Measurements from ENCODE around the gene FAM210A. TPM values are rescaled to one million over a fixed set of nuclear protein-coding genes. Genes with fewer than 3 reads are reported as not detected.

The FAM210A gene
- total RNA-seq, 1 donor from 2014 or later, result 27.7 TPM

DNA sequence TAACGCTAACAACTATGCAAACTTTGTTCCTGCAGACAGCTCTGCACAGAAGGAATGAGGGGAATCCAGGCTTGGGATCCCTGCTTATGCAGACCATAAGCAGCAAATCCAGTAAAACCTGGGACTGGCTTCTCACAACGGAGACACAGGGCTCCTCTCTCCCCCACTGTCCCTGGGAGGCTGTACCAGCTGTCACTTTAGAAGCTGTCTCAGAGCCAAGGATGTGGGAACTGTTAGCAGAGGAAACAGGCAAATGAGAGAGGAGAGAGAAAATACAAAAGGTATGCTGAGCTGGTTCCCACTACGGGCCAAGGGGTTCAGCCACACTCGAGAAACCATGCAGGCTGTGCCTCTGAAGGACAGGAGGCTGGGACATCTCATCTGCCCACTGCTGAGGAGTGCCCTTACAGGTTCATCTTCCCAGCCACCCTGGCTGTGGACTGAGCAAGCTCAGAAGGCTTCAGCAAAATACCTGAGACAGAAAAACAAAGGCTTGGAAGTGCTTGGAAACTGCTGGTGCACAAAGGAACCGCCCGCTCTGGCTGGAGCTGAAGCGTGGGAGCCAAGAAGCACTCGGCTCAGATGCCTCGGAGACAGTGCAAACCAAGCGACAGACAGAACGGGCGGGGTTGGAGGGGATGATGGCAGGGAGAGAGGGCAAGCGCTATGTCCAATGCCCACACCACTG is 72.5 kb downstream of the FAM210A start:
- intact Hi-C loops (cut with micrococcal nuclease), result no loop called here

GRCh38 chr18:13649397-13650390 is 76.7 kb downstream of the FAM210A start:
- DNase-seq (ENCODE audit: low spot score), result no peak
- H3K4me3 Mint-ChIP-seq, result no peak overlapping the region
- no peaks in the 10 kb centered on the region for H3K4me1 Mint-ChIP-seq (ENCODE audit: low read depth)
- intact Hi-C loops (cut with micrococcal nuclease), result no loop called here
- no peaks in the 10 kb centered on the region for H3K9me3 Mint-ChIP-seq
- no peaks in the 10 kb centered on the region for H3K27me3 Mint-ChIP-seq (ENCODE audit: insufficient read depth)
- H3K27ac Mint-ChIP-seq, result no peak overlapping the region
- H3K36me3 Mint-ChIP-seq (ENCODE audit: low read depth), result peaks cover 8% of the 10 kb centered on the region

More for the DNA sequence above, 72.5 kb downstream of the FAM210A start:
- Mint-ChIP-seq H3K36me3 (ENCODE audit: low read depth) (peaks cover under 1% of the 10 kb centered on the region), H3K9me3 (no peaks in the 10 kb centered on the region), H3K27me3 (ENCODE audit: insufficient read depth) (no peaks in the 10 kb centered on the region), H3K27ac (no peak overlapping the region), H3K4me3 (no peak overlapping the region), H3K4me1 (ENCODE audit: low read depth) (no peaks in the 10 kb centered on the region)
- DNase-seq (ENCODE audit: low spot score), result no peak

DNA sequence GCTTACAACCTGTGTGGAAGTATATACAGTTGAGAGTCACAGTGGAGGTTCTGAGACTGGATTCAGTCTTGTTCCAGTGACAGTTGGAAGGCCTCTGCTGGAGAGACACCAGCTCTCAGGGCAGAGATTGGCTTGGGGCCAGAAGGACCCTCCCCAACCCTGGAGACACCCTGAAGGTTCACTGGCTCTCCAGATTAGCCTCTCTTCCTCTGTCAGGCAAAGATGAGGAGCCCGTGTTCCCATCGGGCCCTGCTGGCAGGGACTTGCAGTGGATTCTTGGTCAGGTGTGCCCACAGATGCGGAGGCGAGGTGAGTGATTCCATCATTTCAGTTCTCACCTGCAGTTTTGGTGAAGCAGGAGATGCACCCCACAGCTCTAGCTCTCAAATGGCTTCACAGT is 78.6 kb downstream of the FAM210A start:
- H3K9me3 Mint-ChIP-seq, result no peaks in the 10 kb centered on the region
- no peak for DNase-seq (ENCODE audit: low spot score)
- no peaks in the 10 kb centered on the region for H3K4me1 Mint-ChIP-seq (ENCODE audit: low read depth)
- H3K4me3 Mint-ChIP-seq, result no peak overlapping the region
- H3K27me3 Mint-ChIP-seq (ENCODE audit: insufficient read depth), result no peaks in the 10 kb centered on the region
- H3K36me3 Mint-ChIP-seq (ENCODE audit: low read depth), result peaks cover 8% of the 10 kb centered on the region
- intact Hi-C loops (cut with micrococcal nuclease), result no loop called here
- no peak overlapping the region for H3K27ac Mint-ChIP-seq

- DNase-seq (ENCODE audit: low spot score), result no peak
- H3K27me3 Mint-ChIP-seq (ENCODE audit: insufficient read depth), result no peaks in the 10 kb centered on the region
- H3K4me1 Mint-ChIP-seq (ENCODE audit: low read depth), result no peaks in the 10 kb centered on the region
- H3K4me3 Mint-ChIP-seq, result no peak overlapping the region
- H3K9me3 Mint-ChIP-seq, result no peaks in the 10 kb centered on the region
- no peak overlapping the region for H3K27ac Mint-ChIP-seq
- peaks cover 8% of the 10 kb centered on the region for H3K36me3 Mint-ChIP-seq (ENCODE audit: low read depth)
- intact Hi-C loops (cut with micrococcal nuclease), result no loop called here
Measured at GRCh38 chr18:13646633-13647032, 79.7 kb downstream of the FAM210A start.

DNA sequence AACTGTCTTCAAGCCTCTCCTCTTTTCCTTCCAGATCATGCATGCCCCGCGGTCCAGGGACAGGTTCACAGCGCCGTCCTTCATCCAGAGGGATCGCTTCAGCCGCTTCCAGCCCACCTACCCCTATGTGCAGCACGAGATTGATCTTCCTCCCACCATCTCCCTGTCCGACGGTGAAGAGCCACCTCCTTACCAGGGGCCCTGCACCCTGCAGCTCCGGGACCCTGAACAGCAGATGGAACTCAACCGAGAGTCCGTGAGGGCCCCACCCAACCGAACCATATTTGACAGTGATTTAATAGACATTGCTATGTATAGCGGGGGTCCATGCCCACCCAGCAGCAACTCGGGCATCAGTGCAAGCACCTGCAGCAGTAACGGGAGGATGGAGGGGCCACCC is 81.3 kb downstream of the FAM210A start:
- intact Hi-C loops (cut with micrococcal nuclease), result no loop called here
- H3K36me3 Mint-ChIP-seq (ENCODE audit: low read depth), result peaks cover 8% of the 10 kb centered on the region
- H3K27ac Mint-ChIP-seq, result no peak overlapping the region
- no peak for DNase-seq (ENCODE audit: low spot score)
- H3K4me1 Mint-ChIP-seq (ENCODE audit: low read depth), result no peaks in the 10 kb centered on the region
- H3K9me3 Mint-ChIP-seq, result no peaks in the 10 kb centered on the region
- no peak overlapping the region for H3K4me3 Mint-ChIP-seq
- no peaks in the 10 kb centered on the region for H3K27me3 Mint-ChIP-seq (ENCODE audit: insufficient read depth)

- Mint-ChIP-seq H3K27ac (no peak overlapping the region), H3K27me3 (ENCODE audit: insufficient read depth) (no peaks in the 10 kb centered on the region)
- no peak for DNase-seq (ENCODE audit: low spot score)
Measured at GRCh38 chr18:13643261-13643751, 83.1 kb downstream of the FAM210A start.

DNA sequence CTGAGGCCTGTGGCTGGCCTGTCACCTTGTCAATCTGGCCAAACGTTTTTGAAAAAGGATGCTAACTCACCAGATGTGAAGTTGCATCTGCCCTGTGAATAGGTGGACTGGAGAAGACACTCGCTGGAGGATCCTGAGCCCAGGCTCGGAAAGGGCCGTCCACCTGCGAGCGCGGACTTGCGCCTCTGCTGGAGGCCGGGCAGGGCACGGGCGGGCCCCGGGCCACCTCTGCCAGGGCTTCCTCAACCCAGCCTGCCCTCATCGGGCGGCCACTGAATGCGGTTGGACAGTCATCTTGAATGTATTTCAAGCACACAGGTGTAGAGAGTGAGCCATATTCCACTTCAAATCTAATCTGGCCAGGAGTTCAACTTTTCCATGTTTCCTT is 83.9 kb downstream of the FAM210A start:
- no peaks in the 10 kb centered on the region for H3K9me3 Mint-ChIP-seq
- no peaks in the 10 kb centered on the region for H3K27me3 Mint-ChIP-seq (ENCODE audit: insufficient read depth)
- no peaks in the 10 kb centered on the region for H3K4me1 Mint-ChIP-seq (ENCODE audit: low read depth)
- intact Hi-C loops (cut with micrococcal nuclease), result no loop called here
- H3K4me3 Mint-ChIP-seq, result no peak overlapping the region
- H3K36me3 Mint-ChIP-seq (ENCODE audit: low read depth), result peaks cover 7% of the 10 kb centered on the region
- H3K27ac Mint-ChIP-seq, result no peak overlapping the region
- DNase-seq (ENCODE audit: low spot score), result no peak

More at GRCh38 chr18:13643261-13643751, 83.1 kb downstream of the FAM210A start:
- Mint-ChIP-seq H3K4me3 (no peak overlapping the region), H3K9me3 (no peaks in the 10 kb centered on the region), H3K36me3 (ENCODE audit: low read depth) (peaks cover 7% of the 10 kb centered on the region), H3K4me1 (ENCODE audit: low read depth) (no peaks in the 10 kb centered on the region)
- intact Hi-C loops (cut with micrococcal nuclease), result no loop called here

- Mint-ChIP-seq H3K27ac (no peak overlapping the region), H3K4me1 (ENCODE audit: low read depth) (no peaks in the 10 kb centered on the region), H3K36me3 (ENCODE audit: low read depth) (peaks cover 7% of the 10 kb centered on the region), H3K27me3 (ENCODE audit: insufficient read depth) (no peaks in the 10 kb centered on the region), H3K9me3 (no peaks in the 10 kb centered on the region), H3K4me3 (no peak overlapping the region)
- intact Hi-C loops (cut with micrococcal nuclease), result no loop called here
- DNase-seq (ENCODE audit: low spot score), result no peak
Measured at GRCh38 chr18:13641551-13642439, 84.6 kb downstream of the FAM210A start.

DNA sequence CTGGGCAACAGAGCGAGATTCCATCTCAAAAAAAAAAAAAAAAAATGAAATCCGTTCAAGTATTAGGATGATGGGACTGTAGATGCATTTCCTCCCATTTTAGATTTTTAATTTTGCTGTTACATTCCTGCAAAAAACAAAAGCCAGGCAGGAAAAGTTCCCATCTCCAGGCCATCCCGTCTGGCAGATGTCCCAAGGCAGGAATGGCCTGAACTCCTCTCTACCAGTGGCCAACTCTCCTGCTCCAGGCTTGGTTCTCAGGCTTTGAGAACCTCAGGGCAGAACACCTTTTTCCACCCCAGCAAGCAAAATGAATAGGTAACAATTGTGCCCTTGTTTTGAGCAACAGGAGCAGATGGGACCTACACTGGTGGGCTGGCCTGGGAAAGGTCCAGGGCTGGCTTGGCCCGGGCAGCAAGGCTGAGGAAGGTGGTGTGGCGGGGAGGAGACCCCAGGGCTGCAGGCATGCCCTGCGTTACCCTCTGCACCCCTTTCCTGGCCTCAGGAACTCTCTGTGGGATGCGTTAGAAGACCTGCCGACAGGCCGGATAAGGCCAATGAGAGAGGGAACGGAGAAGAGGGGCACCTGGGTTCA is 86.0 kb downstream of the FAM210A start:
- Mint-ChIP-seq H3K27me3 (ENCODE audit: insufficient read depth) (no peaks in the 10 kb centered on the region), H3K27ac (no peak overlapping the region), H3K9me3 (no peaks in the 10 kb centered on the region), H3K4me1 (ENCODE audit: low read depth) (no peaks in the 10 kb centered on the region), H3K4me3 (no peak overlapping the region), H3K36me3 (ENCODE audit: low read depth) (peaks cover 3% of the 10 kb centered on the region)
- DNase-seq (ENCODE audit: low spot score), result no peak
- intact Hi-C loops (cut with micrococcal nuclease), result no loop called here

- no peaks in the 10 kb centered on the region for H3K9me3 Mint-ChIP-seq
- DNase-seq (ENCODE audit: low spot score), result no peak
- intact Hi-C loops (cut with micrococcal nuclease), result no loop called here
Measured at GRCh38 chr18:13638719-13639595, 87.4 kb downstream of the FAM210A start.

GRCh38 chr18:13635046-13635445 is 91.3 kb downstream of the FAM210A start:
- Mint-ChIP-seq H3K4me3 (no peak overlapping the region), H3K36me3 (ENCODE audit: low read depth) (no peaks in the 10 kb centered on the region), H3K27me3 (ENCODE audit: insufficient read depth) (no peaks in the 10 kb centered on the region), H3K9me3 (no peaks in the 10 kb centered on the region), H3K27ac (no peak overlapping the region), H3K4me1 (ENCODE audit: low read depth) (peaks cover 3% of the 10 kb centered on the region)
- intact Hi-C loops (cut with micrococcal nuclease), result no loop called here
- no peak for DNase-seq (ENCODE audit: low spot score)

More at GRCh38 chr18:13638719-13639595, 87.4 kb downstream of the FAM210A start:
- H3K27me3 Mint-ChIP-seq (ENCODE audit: insufficient read depth), result no peaks in the 10 kb centered on the region
- no peak overlapping the region for H3K4me3 Mint-ChIP-seq
- no peak overlapping the region for H3K27ac Mint-ChIP-seq
- H3K36me3 Mint-ChIP-seq (ENCODE audit: low read depth), result no peaks in the 10 kb centered on the region
- no peaks in the 10 kb centered on the region for H3K4me1 Mint-ChIP-seq (ENCODE audit: low read depth)
